Colonic mucosa (tissue), 4 donors: ENCODE results near the gene TCEA2. TPM values are rescaled to one million over a fixed set of nuclear protein-coding genes. Genes with fewer than 3 reads are reported as not detected.

Source experiments
- DNase-seq: peaks from one replicate; pipeline ENCODE4 v3.0.0-alpha.2; 2020
- H3K27ac ChIP-seq: fragments of 200-600 bp; one replicate; pipeline ENCODE4 v1.8.0; 2021
- H3K27me3 ChIP-seq: fragments of 200-600 bp; one replicate; pipeline ENCODE4 v1.8.0; 2021
- H3K36me3 ChIP-seq: fragments of 200-600 bp; one replicate; pipeline ENCODE4 v1.8.0; 2021
- H3K4me1 ChIP-seq: fragments of 200-600 bp; one replicate; pipeline ENCODE4 v1.8.0; 2021; ENCODE audit warnings: mild to moderate bottlenecking
- H3K4me3 ChIP-seq: fragments of 200-600 bp; one replicate; pipeline ENCODE4 v1.8.0; 2021
- H3K9ac ChIP-seq, 2 donors: one replicate each; pipeline ENCODE4 v1.7.0; 2013; ENCODE audit warnings: control low read depth in 2 of 2, low read depth in 2 of 2, low read length in 2 of 2
- H3K9me3 ChIP-seq: fragments of 200-600 bp; one replicate; pipeline ENCODE4 v1.8.0; 2021
- CTCF ChIP-seq: fragments of 200-600 bp; IDR thresholded peaks from one replicate; pipeline ENCODE4 v1.8.0; 2022; ENCODE audit warnings: antibody characterized with exemption, mild to moderate bottlenecking
- intact Hi-C: fragments of 100-400 bp; cut with DNase I; formaldehyde crosslinking; loops from one replicate; pipeline ENCODE4 v1.14.1; 2022
- total RNA-seq, 2 donors: library from RNA; stranded (reverse); fragmentation: NEBNext Ultra II Directional in 1 of 2; extraction: Animal tissue kit (Norgen Biotek cat#: 25700) in 1 of 2; gene quantifications; one replicate each; pipeline ENCODE4 v1.2.1, GENCODE V29; 2021
- donor health status: healthy.
- donor health status: DM: no; HTN: no; CAD: no.
- donor health status: DM: no; HTN: no; CAD: no.

Gene TCEA2
- total RNA-seq, 2 donors from 2014 or later = 7.3 to 11.8 TPM

- DNase-seq = no peak
- no peaks in the 10 kb centered on the region for H3K9me3 ChIP-seq
- peak within 1 kb of the TSS; percentile 59 for H3K4me3 ChIP-seq
- no peaks in the 10 kb centered on the region for H3K36me3 ChIP-seq
- peaks cover 3% of the 10 kb centered on the region for H3K4me1 ChIP-seq
- TF ChIP-seq CTCF = no peak
- peak within 1 kb of the TSS; percentile 66 to 81 for H3K9ac ChIP-seq
- peak within 1 kb of the TSS; percentile 78 for H3K27ac ChIP-seq
- peaks cover 18% of the 10 kb centered on the region for H3K27me3 ChIP-seq
- intact Hi-C loops = no loop called here
Observed at GRCh38 chr20:64080013-64080812, 17.2 kb downstream of the TCEA2 start, which contains the start of gene OPRL1. OPRL1 (plus strand) TSS chr20:64080082; CDS start chr20:64092721, 12,639 bp downstream.

DNA sequence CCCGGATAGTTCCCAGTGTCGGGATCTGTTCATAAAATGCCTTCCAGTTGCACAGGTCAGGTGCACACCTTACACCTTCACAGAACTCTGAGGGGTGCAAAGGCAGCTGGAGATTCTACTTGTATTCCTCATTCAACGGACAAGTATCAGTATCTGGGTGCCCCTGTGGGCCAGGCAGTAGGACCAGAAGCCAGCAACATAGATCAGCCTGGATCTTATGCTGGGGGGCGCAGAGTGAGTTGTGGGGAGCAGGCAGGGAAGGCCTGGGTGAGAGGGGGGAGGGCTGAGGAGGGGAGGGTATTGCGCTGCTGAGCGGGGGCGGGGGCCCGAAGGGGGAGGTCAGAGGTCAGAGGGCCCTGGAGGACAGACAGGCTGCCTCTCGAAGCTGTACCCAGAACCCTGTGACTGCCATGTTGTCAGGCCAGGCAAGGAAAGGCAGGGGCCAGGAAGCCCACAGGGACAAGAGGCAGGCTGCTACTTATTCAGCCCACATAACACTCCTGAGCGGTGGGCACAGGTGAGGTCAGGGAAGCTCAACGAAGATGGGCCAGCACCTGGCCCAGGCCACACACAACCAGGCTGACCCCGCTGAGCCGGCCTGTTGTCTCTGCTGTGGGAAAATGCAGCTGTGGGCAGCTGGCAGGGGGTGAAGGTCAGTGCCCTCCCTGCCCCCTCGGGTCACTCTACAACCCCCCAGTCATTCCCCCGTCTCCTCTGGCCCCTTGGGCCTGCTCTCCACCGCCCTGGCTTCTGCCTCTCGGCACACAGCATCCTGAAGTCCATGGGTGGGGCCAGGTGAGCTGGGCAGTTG, 18.0 kb downstream of the TCEA2 start:
- no peak for DNase-seq
- Histone ChIP-seq H3K4me1 (peaks cover 3% of the 10 kb centered on the region), H3K4me3 (peak overlapping the region; percentile 31), H3K9ac (no peak overlapping the region), H3K27me3 (peaks cover 19% of the 10 kb centered on the region), H3K36me3 (no peaks in the 10 kb centered on the region), H3K9me3 (no peaks in the 10 kb centered on the region), H3K27ac (no peak overlapping the region)
- intact Hi-C loops = no loop called here
- no peak for TF ChIP-seq CTCF

DNA sequence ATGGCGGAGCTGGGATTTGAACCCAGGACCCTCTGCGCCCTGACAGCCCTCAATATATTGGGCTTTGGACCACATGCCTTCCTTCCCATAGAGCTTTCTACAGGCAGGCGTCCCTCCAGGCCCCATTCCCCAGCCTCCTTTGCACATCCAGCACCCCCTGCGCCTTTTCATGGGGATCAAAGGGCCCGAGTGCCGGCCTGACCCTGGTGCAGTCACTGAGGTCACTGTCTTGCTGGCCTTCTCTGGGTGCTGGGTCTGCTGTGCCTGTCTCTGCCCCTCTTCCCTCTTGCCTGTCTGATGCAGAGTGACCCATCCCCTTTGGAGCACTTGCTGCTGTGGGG, 18.6 kb downstream of the TCEA2 start:
- Histone ChIP-seq H3K27ac (no peak overlapping the region), H3K9ac (no peak overlapping the region), H3K4me3 (no peak overlapping the region), H3K4me1 (peaks cover 3% of the 10 kb centered on the region), H3K27me3 (peaks cover 19% of the 10 kb centered on the region), H3K9me3 (no peaks in the 10 kb centered on the region), H3K36me3 (no peaks in the 10 kb centered on the region)
- intact Hi-C loops = no loop called here
- no peak for TF ChIP-seq CTCF
- no peak for DNase-seq

DNA sequence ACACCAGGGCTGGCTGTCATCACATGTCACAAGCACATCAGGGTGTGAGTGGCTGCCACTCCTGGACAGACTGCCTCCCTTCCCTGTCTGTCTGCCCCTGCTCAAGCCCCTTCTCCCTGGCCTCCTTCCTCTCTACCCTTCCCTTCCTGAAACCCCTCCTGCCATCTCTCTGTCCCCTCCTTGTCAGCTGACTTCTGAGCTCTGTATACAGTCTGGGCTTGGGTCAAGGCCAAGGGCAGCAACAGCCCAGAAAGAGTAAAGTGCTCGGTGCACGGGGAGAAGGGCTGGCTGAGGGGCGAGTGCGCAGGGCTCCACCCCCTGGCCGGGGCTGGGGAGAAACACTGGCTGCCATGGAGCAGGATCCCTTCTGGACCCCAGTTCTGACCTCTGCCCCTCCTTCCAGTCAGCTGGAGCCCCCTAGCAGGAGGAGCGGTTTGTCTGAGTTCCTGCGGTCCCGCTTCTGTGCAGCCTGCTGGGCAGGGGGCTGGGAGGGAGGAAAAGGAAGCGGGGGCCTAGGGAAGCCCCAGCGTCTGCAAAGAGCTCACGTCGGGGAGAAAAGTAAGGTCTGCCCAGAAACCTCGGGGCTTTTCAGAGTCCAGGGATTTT, 19.2 kb downstream of the TCEA2 start:
- Histone ChIP-seq H3K9ac (no peak overlapping the region), H3K27me3 (peaks cover 19% of the 10 kb centered on the region), H3K27ac (no peak overlapping the region), H3K4me1 (peaks cover 3% of the 10 kb centered on the region), H3K4me3 (no peak overlapping the region), H3K9me3 (no peaks in the 10 kb centered on the region), H3K36me3 (no peaks in the 10 kb centered on the region)
- DNase-seq = no peak
- intact Hi-C loops = no loop called here
- TF ChIP-seq CTCF = no peak

GRCh38 chr20:64082820-64083377, 19.9 kb downstream of the TCEA2 start:
- no peak for TF ChIP-seq CTCF
- intact Hi-C loops = no loop called here
- peaks cover 3% of the 10 kb centered on the region for H3K4me1 ChIP-seq
- H3K36me3 ChIP-seq = no peaks in the 10 kb centered on the region
- H3K4me3 ChIP-seq = peak overlapping the region; percentile 44
- no peaks in the 10 kb centered on the region for H3K9me3 ChIP-seq
- no peak for DNase-seq
- peaks cover 19% of the 10 kb centered on the region for H3K27me3 ChIP-seq
- peak overlapping the region; percentile 12 to 35 for H3K9ac ChIP-seq
- H3K27ac ChIP-seq = no peak overlapping the region
